ENCODE measurements around the gene ATP8A1.

- TF ChIP-seq CTCF (IDR thresholded peaks at IDR 0.05) = no peak
- no peak for TF ChIP-seq POLR2A (IDR thresholded peaks at IDR 0.05)
Observed at GRCh38 chr4:42473071-42473684, 183.7 kb downstream of the ATP8A1 start.

Measured in adrenal gland (tissue), 5 donors.